Body of pancreas (tissue), 4 donors: ENCODE results near the gene GPC2.

ENCODE experiments used
- POLR2A ChIP-seq, 3 donors: fragments of 450-650 bp; IDR thresholded peaks; one replicate each; pipeline ENCODE4 v1.6.1; 2016; ENCODE audit warnings: antibody characterized with exemption in 3 of 3, mild to moderate bottlenecking in 2 of 3
- TF ChIP-seq, protein P1 (sequence below), 7 experiments: fragments of 450-650 bp in 4 of 7; fragments of 200-600 bp in 3 of 7; sonication (generic) in 3 of 7; IDR thresholded peaks; one replicate each; pipeline ENCODE4 v1.5.1; 2016 to 2019; ENCODE audit warnings: antibody characterized with exemption in 7 of 7

DNA sequence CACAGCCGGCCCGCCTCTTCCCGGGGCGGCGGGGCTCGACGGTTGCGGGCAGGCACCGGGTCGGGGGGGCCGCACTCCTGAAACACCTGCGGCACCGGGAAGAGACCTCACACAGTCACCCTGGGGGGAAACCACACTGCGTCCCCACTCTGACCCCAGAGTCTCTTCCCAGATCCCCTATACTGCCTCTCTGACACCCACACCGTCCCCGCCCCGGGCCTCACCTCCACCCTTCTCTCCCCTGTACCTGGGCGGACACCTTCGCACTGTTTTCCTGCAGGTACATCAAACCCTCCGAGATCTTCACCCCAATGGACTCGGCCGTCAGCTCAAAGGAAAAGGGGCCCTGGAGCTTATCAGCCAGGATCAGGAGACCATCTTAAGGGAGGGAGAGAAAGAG lies 5.3 kb downstream of the GPC2 start:
- no peak for TF ChIP-seq POLR2A (IDR thresholded peaks at IDR 0.05)
- TF ChIP-seq, protein P1, sequence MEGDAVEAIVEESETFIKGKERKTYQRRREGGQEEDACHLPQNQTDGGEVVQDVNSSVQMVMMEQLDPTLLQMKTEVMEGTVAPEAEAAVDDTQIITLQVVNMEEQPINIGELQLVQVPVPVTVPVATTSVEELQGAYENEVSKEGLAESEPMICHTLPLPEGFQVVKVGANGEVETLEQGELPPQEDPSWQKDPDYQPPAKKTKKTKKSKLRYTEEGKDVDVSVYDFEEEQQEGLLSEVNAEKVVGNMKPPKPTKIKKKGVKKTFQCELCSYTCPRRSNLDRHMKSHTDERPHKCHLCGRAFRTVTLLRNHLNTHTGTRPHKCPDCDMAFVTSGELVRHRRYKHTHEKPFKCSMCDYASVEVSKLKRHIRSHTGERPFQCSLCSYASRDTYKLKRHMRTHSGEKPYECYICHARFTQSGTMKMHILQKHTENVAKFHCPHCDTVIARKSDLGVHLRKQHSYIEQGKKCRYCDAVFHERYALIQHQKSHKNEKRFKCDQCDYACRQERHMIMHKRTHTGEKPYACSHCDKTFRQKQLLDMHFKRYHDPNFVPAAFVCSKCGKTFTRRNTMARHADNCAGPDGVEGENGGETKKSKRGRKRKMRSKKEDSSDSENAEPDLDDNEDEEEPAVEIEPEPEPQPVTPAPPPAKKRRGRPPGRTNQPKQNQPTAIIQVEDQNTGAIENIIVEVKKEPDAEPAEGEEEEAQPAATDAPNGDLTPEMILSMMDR (IDR thresholded peaks at IDR 0.05) = no peak
